HG03025 (cell line): ENCODE results near the gene LAMTOR3.
A peak's percentile ranks its signal among the peaks of the same experiment; 100 is the strongest.

ENCODE experiments used
- ATAC-seq: cut with Tn5 transposase; IDR thresholded peaks from one replicate; pipeline ENCODE4 v1.9.1; 2021; ENCODE audit warnings: mild to moderate bottlenecking, moderate library complexity; ENCODE audit not compliant: unreplicated experiment, low FRiP score

The LAMTOR3 gene

DNA sequence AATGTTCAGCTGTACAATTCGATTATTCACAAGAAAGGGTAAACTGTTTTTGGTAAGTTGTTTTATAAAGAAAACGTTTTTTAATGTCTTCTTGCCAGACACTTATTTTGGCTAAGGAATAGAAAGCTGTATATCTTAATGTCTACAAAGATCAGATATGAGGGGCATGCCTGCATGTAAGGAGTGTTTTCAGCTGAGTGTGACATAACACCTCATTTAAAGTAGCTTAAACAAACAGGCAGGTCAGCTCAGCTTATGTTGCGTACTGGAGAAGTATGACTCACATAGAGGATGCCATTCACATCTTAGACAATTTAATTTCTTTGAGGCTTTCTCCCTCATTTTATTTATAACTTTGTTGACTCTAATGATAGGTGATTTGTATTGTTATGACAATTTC lies 30.4 kb downstream of the LAMTOR3 start:
- ATAC-seq = no peak

DNA sequence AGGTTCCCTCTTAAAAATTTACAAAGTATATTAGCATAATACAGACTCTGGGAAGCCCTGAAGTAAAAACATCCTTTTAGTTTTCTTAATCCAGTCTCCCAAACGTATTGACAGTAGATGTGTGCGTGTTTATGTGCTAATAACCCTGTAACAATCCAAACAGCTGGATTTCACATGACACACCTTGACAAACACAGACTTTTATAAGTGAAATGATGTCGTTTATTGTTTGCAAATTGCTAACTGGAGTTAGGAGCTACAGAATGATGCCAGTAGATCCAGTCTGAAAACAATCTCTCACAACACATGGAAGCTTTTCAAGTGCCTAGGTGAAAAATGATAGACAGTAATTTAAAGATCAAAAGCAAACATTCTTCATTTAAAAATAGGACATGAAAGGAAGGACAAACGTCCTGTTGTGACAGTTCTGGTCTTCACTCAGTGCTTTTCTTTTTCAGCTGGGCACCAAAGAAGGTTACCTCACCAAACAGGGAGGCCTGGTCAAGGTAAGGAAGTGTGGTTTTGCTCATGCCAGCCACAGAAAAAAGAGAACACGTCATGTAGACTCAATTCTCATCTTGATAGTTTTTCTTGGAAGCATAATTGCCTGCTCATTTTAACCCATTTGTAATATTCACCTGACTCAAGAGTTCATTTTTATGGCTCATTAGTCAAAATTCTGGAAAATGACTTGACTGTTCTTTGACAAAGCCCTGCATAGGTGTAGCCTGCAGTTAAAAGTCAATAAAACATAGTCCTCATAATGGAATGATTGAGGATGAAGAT lies 32.9 kb downstream of the LAMTOR3 start:
- ATAC-seq = no peak

DNA sequence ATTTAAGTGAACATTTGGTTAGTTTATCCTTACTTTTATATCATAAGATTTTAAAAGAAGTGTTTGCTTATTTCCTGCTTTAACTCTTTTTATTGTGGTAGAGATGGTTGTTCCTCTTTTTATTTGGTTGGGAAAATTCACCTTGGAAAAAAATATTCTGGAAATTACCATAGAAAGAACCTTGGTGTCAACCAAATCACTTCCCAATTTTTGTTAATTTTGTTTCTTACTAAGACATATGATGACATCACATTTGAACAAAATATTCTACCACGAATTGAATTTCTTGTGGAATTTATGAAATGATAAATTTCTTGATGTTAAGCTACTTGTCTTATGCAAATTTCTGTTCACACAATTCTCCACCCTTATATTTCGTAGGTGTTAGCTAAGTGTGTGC lies 33.7 kb downstream of the LAMTOR3 start:
- ATAC-seq = no peak

DNA sequence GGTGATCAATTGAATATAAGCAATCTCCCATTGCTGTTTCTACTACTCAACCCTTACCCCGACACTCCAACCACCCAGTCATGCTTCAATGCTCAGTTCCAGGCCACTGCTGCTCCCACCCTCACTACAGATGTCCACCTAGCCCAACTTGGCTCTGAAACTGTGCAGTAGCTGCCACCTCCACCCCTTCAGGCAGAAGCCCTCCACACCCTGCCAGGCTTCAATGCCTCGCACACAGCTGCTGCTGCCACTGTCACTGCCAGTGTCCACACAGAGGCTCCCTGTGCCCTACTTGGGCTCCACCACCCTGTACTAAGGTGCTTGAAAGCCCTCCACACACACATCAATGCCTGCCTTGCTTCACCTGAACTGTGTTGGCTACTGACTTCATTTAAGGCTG lies 34.6 kb downstream of the LAMTOR3 start:
- ATAC-seq = no peak

DNA sequence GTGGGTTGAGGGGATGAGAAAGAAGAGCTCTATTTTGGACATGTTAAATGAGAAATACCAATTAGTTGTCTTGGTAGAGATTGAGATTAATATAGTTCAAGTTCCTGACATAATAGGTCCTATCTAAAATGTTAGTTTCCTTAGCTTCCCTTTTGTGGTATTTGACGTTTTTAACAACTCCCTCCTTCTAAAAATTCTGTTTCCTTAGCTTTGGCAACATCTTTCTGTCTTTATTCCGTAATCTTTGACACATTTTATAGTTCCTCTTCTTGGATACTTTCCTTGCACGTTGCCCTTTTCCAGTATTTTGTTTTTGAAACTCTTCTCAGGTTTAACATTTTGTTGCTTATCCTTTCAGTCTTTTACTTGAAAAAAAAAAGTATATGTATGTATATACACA lies 36.9 kb downstream of the LAMTOR3 start:
- ATAC-seq = no peak

DNA sequence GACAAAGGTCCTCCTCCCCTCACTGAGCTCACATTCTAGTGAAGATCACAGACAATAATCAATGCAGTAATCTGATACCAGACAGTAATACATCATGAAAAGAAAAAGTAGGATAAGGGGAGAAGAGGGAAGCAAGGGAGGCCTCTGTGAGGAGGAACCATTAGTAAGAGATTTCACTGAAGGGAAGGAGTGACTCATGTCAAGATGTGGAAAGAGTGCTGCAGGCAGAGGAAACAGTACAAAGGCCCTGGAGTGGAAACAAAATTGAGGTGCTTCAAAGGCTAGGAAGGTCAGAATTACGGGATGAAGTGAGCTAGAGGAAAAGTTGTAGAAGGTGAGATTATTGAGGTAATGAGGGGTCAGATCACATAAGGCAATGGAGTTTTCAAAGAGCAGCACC lies 38.1 kb downstream of the LAMTOR3 start:
- ATAC-seq = no peak

DNA sequence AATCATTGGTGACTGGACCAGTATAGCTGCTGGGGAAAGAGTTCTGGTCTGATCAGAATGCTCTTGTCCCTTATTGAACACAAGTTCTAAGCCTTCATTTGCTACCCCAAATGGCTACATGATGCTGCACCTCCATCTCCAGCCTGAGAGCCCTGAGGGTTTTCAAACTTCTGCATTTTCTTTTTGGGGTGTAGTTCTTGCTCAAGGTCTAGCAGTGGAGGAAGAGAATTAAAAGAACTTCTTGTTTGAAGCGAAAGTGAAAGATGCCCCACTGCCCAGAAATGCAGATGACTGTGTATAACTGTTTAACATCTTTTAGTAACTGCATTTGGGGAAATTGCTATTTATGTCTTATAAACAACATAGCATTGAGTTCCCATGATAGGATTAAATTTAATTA lies 38.5 kb downstream of the LAMTOR3 start:
- ATAC-seq = peak; percentile 51

DNA sequence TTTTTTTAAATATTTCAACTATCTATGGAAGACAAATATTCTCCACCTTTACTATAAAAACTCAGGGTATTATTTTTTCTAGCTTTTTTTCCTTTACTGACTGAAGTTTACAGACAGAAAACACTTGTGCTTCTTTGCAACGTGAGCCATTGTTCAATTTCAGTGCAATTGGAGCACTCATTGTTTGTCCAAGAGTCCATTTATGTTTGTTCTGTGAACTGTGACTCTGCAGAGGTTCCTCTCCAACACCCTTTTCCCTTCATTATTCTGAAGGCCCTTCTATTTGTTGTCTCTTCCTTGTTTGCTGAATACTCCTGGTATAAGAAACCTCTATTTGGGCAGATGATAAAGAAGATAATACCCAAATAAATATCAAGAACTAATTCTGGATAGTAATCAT lies 40.2 kb downstream of the LAMTOR3 start:
- no peak for ATAC-seq

DNA sequence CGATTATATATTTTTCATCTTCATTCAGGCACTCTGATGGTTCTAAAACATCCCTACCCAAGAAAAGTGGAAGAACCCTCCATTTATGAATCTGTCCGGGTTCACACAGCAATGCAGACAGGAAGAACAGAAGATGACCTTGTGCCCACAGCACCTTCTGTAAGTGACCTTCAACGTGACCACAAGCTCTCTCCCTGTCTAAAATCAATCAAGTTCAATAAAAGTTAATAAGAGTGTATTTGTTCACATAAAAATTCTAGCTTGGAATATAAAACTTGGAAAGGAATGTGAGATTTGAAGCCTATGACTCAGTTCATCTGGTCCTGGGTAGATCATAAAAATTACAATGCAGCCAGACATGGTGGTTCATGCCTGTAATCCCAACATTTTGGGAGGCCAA lies 41.0 kb downstream of the LAMTOR3 start:
- ATAC-seq = no peak

DNA sequence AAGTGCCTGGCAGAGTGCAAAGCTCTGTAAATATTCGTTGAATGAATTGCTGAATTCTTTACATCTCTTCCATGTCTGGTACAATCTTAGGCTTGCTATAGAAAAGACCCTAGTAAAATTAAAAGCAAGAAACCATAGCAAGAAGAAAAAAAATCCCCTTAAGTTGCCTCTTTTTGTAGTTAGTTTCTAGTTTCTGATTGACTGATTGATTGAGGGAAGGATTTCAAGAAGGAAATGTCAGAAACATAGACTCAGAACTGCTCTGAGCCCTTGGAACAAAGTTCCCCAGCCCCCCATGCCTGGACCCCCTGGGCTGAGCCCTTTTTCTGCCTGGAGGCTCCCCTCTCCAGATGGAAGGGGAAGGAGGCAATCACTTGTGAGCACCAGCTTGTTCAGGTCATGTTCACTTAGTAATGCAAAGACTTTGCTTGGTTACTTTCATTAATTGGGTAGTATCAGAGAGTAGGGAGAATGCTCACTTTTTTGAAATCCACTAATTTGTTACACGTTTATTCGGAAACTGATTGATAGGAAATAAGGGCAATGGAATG lies 42.0 kb downstream of the LAMTOR3 start:
- no peak for ATAC-seq

DNA sequence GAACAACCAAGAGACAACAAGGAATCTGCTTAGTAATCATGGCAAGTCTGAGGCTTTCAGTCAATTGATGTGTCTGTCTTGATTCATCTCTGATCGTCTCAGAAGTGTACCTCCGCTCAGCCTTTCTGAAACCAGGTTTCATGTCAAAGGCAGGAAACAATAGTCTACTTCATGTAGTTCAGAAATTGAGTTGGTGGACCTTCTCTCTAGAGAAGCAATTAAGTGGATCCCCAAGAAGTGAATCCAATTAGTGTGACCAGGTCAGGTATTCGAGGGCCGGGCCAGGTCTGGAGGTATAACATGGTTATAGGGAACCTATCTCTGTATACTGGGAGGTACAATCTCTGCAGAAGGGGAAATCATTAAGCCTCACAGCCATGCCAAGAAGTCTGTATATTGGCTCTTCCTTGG lies 45.6 kb downstream of the LAMTOR3 start:
- ATAC-seq = peak; percentile 42

DNA sequence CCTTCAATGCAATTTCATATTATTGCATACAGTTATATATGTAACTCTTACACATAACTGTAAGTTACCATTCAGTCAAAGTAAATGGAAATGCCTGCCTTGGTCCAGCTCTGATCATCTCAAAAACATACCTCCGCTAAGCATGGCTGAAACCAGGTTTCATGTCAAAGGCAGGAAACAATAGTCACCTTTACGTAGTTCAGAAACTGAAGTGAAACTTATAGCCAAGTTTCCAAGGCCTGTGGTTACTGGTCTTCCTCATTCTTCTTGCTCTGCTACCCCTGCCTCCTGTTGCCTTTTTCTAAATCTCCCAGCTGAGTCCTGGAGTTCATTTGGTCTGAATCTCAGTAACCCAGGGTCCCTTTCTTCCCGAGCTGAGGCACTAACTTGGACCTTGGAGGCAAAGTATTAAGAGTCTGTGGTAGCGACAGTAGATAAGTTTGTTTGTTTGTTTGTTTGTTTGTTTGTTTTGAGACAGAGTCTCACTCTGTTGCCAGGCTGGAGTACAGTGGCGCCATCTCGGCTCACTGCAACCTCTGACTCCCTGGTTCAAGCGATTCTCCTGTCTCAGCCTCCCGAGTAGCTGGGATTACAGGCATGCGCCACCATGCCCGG lies 46.8 kb downstream of the LAMTOR3 start:
- ATAC-seq = peak; percentile 53

DNA sequence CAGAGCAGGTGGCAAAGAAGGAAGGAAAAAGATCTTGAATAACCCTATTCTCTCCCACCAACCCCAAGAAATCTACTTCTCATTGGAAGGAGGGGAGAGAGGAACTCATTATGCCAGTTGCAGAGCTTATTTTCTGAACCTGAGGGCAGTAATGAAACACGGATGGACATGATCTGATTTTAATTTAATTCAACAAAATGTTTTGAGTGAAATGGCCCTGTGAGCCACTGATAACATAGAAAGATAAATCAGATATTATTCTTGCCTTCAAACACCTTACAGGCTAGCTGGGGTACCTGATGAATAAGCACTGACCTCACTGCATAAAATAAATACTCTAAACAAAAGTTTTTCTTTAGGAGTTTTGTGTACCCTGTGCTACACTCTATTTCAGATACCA lies 47.3 kb downstream of the LAMTOR3 start:
- ATAC-seq = no peak

DNA sequence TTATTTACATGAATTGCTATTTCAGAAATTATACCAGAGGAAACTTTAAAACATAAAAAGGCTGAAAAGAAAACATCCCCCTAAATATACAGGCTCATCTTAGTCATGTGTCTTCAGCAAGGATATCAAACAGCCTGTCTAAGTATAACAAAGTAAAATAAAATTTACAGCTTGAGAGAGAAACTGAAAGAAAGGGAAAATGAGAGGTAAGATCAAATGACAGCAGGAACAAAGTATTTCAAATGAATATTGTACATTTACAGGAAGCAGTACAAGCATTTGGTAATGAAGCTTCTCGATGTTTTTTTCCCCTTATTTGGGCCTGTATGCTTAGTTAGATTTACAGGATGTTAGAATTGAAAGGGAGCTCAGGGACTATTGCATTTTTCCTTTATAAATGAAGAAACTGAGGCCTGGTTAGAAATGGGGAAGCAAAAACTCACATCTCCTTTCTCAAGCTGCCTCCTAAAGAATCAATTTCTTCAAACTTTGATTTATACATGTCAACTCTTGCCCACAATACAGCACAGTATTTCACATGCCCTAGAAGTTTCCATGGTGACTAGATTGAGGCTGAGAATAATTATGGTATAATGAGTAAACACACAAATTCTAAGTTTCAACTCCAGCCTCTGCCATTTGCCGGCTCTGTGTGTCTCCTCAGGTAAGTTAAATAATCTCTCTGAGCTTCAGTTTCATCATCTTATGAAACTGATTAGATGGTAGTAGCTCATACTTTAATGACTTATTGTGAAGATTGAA lies 48.3 kb downstream of the LAMTOR3 start:
- ATAC-seq = no peak

DNA sequence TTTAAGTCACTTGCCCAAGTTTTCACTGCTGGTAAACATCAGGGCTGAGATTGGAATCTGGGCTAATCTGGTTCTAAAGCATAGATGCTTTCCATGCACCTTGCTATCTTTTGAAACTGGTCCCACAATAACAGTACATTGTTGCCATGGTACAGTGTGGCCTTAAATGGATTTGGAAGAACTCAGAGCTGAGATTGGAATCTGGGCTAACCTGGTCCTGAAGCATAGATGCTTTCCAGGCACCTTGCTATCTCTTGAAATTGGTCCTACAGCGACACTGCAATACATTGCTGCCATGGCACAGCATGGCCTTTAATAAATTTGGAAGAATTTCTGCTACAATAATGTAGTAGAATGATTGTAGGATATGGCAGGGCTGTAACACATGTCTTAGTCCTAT lies 49.0 kb downstream of the LAMTOR3 start:
- ATAC-seq = no peak

DNA sequence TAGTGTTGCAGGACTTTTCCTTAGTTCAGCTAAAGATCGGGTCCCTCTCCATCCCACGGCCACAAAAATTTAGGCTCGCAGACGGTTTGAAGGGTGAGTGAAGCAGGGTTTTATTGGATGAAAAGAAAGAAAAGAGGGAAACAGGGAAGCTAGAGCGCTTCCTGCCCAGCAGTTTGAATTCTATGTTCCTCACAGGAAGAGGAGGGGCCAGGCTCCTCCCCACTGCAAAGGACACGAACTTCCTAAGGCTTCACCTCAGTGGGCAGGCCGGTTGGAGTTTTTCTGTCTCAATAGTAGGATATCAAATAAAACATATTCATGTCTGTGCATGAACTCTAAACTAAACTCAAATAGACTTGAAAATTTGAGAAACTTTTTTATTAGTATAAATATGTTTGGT lies 50.2 kb downstream of the LAMTOR3 start:
- ATAC-seq = no peak

DNA sequence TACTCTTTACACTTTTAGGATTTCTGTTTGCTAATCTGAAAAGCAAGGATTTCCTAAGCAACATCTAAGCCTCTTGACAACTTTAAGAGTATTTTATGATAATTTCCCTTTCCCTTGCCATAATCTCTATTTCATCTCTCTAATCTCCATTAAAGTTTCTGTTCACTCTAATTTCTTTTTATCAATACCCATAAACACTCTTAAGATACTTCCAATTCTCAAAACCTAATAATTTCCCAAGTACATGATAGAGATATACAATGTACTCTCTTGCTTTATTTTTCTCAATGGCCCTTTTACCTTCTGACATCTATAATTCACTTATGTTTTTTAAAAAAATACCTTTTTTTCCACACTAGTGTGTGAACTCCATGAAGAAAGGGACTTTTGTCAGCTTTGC lies 50.8 kb downstream of the LAMTOR3 start:
- ATAC-seq = no peak

DNA sequence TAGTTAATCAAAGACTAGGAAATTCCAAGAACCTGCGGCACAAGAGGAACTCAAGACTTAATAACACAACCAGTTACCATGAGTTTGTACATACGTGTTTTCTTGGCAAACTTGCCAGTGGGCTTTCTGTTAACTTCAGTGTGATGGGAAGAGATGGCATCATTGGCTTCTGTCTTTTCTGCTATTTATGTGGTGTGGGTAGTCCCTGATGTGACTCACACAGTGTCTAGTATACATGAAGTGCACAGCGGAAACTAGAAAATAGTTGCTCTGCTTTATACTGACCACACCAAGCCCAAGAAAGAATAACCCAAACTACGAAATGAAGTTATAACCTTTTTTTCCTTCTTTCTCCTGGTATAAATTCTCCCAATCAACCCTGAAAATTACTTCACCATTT lies 53.1 kb downstream of the LAMTOR3 start:
- no peak for ATAC-seq

DNA sequence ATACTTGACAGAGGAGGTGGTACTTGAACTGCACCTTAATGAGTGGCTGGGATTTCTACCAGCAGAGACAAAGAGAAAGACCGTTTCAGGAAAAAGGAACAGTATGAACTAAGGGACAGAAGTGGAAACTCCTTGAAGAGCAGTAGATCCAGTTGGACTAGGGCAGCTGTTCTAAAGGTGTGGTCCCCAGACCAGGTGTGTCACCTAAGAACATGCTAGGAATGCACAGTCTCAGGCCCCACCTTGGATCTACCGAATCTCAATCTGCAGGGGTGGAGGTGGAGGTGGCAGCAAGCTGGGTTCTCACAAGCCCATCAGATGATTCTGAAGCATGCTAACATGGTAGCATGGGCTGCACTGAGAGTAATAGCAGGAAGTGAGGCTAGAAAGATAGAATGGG lies 55.3 kb downstream of the LAMTOR3 start:
- no peak for ATAC-seq

DNA sequence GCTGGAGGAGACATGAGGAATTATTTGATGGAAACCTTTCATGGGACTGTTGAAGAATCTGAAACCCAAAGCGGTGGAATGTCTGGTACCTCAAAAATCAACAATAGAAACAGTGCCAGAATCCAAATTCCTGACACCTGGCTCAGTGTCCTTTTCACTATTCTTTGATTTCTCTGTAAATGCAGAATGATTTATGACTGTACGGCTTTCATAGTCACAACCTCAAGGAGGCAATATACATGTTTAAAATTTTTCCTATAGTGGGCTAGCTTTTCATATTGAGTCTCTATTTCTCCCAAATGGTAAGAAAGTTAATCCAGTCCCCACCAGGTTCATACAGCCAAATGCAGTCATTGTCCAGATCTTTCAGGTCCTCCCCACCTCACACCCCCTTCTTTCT lies 58.3 kb downstream of the LAMTOR3 start:
- no peak for ATAC-seq

DNA sequence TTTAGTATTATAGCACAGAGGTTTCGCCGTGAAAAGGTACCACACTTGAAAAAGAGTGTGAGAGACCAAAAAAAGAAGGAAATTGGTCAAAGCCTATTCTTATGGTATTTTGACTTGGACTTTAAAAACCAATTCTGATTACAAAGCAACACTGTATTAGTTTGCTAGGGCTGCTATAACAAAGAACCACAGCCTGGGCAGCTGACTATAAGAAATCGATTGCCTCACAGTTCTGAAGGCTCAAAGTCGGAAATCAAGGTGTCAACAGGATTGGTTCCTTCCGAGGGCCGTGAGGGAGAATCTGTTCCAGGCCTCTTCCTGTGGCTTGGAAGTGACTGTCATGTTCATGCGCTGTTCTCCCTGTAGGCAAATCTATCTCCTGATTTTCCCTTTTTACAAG lies 59.7 kb downstream of the LAMTOR3 start:
- ATAC-seq = no peak
